ENCODE data around the gene GSTA1.
"Not testable (repeated sequence)": the region's sequence is repeated elsewhere in the genome, so short reads cannot be mapped to it uniquely, and the experiment has no call there.

DNA sequence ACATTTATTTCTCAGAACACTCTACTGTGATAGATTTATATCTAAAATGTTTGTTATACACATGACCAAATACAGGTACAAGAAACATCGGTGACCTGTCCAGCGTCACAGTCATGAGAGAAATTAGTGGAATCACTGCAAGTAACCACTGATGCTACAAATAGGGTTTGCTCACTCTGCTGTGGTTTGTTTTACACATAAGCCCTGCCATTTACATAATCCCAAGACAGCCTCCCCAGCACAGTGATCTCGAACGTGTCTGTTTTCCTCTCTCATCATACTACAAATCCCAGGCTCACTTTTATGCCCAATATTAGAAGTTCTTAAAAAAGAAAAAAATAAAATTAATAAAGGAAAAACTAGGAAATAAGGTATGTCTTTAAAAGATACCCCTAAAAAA is 6.2 kb upstream of the GSTA1 start:
- not testable (repeated sequence) for TF ChIP-seq CTCF, POLR2A (IDR thresholded peaks at IDR 0.05)
